HG02798 (cell line): ENCODE data around the gene MAP3K1.

Experiments
- ATAC-seq: cut with Tn5 transposase; IDR thresholded peaks from one replicate; pipeline ENCODE4 v1.9.1; 2021; ENCODE audit warnings: mild to moderate bottlenecking; ENCODE audit not compliant: unreplicated experiment, poor library complexity

The MAP3K1 gene

GRCh38 chr5:56845277-56845676 lies 29.9 kb downstream of the MAP3K1 start:
- no peak for ATAC-seq

GRCh38 chr5:56845904-56846480 lies 30.6 kb downstream of the MAP3K1 start:
- no peak for ATAC-seq

GRCh38 chr5:56848206-56848605 lies 32.9 kb downstream of the MAP3K1 start:
- no peak for ATAC-seq

GRCh38 chr5:56849671-56850070 lies 34.3 kb downstream of the MAP3K1 start:
- no peak for ATAC-seq

GRCh38 chr5:56850423-56850822 lies 35.1 kb downstream of the MAP3K1 start:
- ATAC-seq = no peak

- ATAC-seq = no peak
Measured at GRCh38 chr5:56851258-56851941, 36.1 kb downstream of the MAP3K1 start.

GRCh38 chr5:56852228-56853000 lies 37.1 kb downstream of the MAP3K1 start:
- no peak for ATAC-seq

GRCh38 chr5:56853698-56854097 lies 38.3 kb downstream of the MAP3K1 start:
- no peak for ATAC-seq

- no peak for ATAC-seq
Measured at GRCh38 chr5:56854920-56855319, 39.6 kb downstream of the MAP3K1 start.

GRCh38 chr5:56856541-56857178 lies 41.3 kb downstream of the MAP3K1 start:
- no peak for ATAC-seq

- no peak for ATAC-seq
Measured at GRCh38 chr5:56858777-56859442, 43.6 kb downstream of the MAP3K1 start.

GRCh38 chr5:56861893-56862485 lies 46.6 kb downstream of the MAP3K1 start:
- no peak for ATAC-seq

- no peak for ATAC-seq
Measured at GRCh38 chr5:56862909-56863308, 47.6 kb downstream of the MAP3K1 start.

- ATAC-seq = no peak
Measured at GRCh38 chr5:56871777-56872176, 56.4 kb downstream of the MAP3K1 start.

GRCh38 chr5:56873056-56873455 lies 57.7 kb downstream of the MAP3K1 start:
- no peak for ATAC-seq

- ATAC-seq = no peak
Measured at GRCh38 chr5:56876327-56876726, 61.0 kb downstream of the MAP3K1 start.

GRCh38 chr5:56881571-56881970 lies 66.2 kb downstream of the MAP3K1 start:
- ATAC-seq = no peak

GRCh38 chr5:56893251-56893951 lies 78.1 kb downstream of the MAP3K1 start:
- ATAC-seq = no peak

- ATAC-seq = no peak
Measured at GRCh38 chr5:56896763-56897162, 81.4 kb downstream of the MAP3K1 start.

GRCh38 chr5:56898213-56898612 lies 82.9 kb downstream of the MAP3K1 start:
- no peak for ATAC-seq
